ENCODE results near the gene PRKAR1B. TPM values are rescaled to one million over a fixed set of nuclear protein-coding genes. Genes with fewer than 3 reads are reported as not detected.
A peak's percentile ranks its signal among the peaks of the same experiment; 100 is the strongest.

Gene PRKAR1B
- polyA plus RNA-seq, 1 of the 3 experiments (the other 2 are of a cell fraction) = 63.7 TPM

DNA sequence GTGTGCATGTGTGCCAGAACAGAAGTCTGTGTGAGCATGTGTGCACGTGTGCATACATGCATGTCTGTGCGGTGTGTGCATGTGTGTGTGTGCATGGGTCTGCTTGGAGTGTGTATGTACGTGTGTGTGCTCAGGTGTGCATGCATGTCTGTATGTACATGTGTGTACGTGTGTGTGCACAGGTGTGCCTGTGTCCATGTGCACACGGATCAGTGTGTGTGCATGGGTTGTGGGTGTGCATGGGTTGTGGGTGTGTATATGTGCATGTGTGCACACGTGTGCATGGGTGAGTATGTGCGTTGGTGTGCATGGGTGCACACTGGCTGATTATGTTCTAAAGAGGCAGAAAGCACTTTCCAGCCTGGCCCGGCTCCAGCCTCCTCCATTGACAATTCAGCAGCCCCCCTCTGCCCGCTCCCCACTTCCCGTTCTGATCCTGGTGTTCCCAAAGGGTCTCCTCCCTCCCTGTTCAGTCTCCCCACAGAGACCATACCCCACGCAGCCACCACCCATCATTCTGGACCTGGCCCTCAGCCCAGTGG, 163.4 kb downstream of the PRKAR1B start:
- Histone ChIP-seq H3K27me3 (ENCODE audit: insufficient read depth) (no peaks in the 10 kb centered on the region), H3K36me3 (replicated peaks in 1 of 2; ENCODE audit: control insufficient read depth in 1 of 2, insufficient read depth in 2 of 2, low read length in 1 of 2) (no peaks in the 10 kb centered on the region), H3K27ac (ENCODE audit: low read depth in 2 of 2, low read length in 1 of 2) (no peak overlapping the region), H3K4me2 (no peak overlapping the region), H4K20me1 (ENCODE audit: insufficient read depth) (no peaks in the 10 kb centered on the region), H2AFZ (ENCODE audit: low read depth) (no peak overlapping the region), H3K4me1 (ENCODE audit: control insufficient read depth in 1 of 2, insufficient read depth in 2 of 2, low read depth in 1 of 2, low read length in 1 of 2) (no peaks in the 10 kb centered on the region), H3F3A (replicated peaks; ENCODE audit: insufficient read depth) (no peaks in the 10 kb centered on the region), H3K9me3 (no peaks in the 10 kb centered on the region), H3K79me2 (ENCODE audit: insufficient read depth) (no peaks in the 10 kb centered on the region), H3K4me3 (ENCODE audit: low read depth in 2 of 2, low read length in 1 of 2) (no peak overlapping the region), H3K9me2 (no peaks in the 10 kb centered on the region), H3K9ac (no peak overlapping the region)
- WGBS (ENCODE audit: low lambda C conversion rate) = 93% methylated on average over 11 of the region's 11 CpGs
- CTCF ChIA-PET = no interaction called here
- TF ChIP-seq TEAD4 (IDR thresholded peaks at IDR 0.05; ENCODE audit: borderline replicate concordance, insufficient read depth) = no peak
- no peak for TF ChIP-seq RFX5 (IDR thresholded peaks at IDR 0.05; ENCODE audit: low read length)
- TF ChIP-seq MEF2A (IDR thresholded peaks at IDR 0.05; ENCODE audit: borderline replicate concordance, low read depth) = no peak
- TF ChIP-seq POLR2AphosphoS5 (IDR thresholded peaks at IDR 0.05; ENCODE audit: low read depth, low read length) = no peak
- POLR2A ChIA-PET = no interaction called here
- no peak for DNase-seq

DNA sequence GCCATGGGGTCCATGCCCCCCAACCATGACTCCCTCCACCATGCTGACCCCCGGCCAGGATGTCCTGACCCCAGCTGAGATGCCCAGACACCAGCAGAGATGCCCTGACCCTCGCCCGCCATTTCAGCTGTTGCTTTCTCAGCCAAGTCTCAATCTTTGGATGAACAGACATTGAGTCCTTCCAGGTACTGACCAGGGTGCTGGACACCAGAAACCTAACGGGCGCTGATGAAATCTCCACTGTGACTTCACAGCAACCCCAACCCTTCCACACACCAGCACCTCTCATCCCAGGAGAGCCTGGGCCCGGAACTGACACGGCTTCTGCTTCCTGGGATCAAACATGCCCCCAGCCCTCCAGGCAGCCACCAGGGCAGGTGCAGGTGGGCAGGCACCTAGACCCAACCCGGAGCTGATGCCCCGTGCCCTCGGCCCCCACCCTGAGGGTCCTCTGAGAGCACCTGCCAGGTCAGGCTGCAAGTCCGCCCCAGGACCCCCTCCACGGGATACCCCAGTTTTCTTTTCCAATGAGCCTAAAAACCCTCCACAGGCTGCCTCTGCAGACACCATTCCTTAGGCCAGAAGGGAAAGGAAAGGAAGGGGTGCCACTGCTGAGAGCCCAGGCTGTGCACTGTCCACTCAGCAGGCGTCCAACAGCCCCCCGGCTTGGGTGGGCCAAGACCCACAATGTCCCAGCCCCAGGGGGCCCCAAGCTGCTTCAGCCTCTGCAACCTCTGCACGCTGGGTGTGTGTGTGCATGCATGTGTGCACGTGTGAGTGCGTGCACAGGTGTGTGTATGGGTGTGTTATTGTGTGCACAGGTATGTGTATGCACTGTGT, 164.1 kb downstream of the PRKAR1B start:
- H3K79me2 ChIP-seq (ENCODE audit: insufficient read depth) = no peaks in the 10 kb centered on the region
- H3K36me3 ChIP-seq (replicated peaks in 1 of 2; ENCODE audit: control insufficient read depth in 1 of 2, insufficient read depth in 2 of 2, low read length in 1 of 2) = no peaks in the 10 kb centered on the region
- ChIA-PET POLR2A (no interaction called here), CTCF (no interaction called here)
- H3K27ac ChIP-seq (ENCODE audit: low read depth in 2 of 2, low read length in 1 of 2) = no peak overlapping the region
- H4K20me1 ChIP-seq (ENCODE audit: insufficient read depth) = no peaks in the 10 kb centered on the region
- 92% methylated on average over 13 of the region's 17 CpGs for WGBS (ENCODE audit: low lambda C conversion rate)
- no peak overlapping the region for H3K4me2 ChIP-seq
- H3K4me3 ChIP-seq (ENCODE audit: low read depth in 2 of 2, low read length in 1 of 2) = no peak overlapping the region
- H3K27me3 ChIP-seq (ENCODE audit: insufficient read depth) = no peaks in the 10 kb centered on the region
- no peak for DNase-seq
- TF ChIP-seq, protein P1, sequence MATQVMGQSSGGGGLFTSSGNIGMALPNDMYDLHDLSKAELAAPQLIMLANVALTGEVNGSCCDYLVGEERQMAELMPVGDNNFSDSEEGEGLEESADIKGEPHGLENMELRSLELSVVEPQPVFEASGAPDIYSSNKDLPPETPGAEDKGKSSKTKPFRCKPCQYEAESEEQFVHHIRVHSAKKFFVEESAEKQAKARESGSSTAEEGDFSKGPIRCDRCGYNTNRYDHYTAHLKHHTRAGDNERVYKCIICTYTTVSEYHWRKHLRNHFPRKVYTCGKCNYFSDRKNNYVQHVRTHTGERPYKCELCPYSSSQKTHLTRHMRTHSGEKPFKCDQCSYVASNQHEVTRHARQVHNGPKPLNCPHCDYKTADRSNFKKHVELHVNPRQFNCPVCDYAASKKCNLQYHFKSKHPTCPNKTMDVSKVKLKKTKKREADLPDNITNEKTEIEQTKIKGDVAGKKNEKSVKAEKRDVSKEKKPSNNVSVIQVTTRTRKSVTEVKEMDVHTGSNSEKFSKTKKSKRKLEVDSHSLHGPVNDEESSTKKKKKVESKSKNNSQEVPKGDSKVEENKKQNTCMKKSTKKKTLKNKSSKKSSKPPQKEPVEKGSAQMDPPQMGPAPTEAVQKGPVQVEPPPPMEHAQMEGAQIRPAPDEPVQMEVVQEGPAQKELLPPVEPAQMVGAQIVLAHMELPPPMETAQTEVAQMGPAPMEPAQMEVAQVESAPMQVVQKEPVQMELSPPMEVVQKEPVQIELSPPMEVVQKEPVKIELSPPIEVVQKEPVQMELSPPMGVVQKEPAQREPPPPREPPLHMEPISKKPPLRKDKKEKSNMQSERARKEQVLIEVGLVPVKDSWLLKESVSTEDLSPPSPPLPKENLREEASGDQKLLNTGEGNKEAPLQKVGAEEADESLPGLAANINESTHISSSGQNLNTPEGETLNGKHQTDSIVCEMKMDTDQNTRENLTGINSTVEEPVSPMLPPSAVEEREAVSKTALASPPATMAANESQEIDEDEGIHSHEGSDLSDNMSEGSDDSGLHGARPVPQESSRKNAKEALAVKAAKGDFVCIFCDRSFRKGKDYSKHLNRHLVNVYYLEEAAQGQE (IDR thresholded peaks at IDR 0.05; ENCODE audit: low read depth, low read length) = peak; percentile 69
- no peak for TF ChIP-seq JUND (IDR thresholded peaks at IDR 0.05)
- no peaks in the 10 kb centered on the region for H3K4me1 ChIP-seq (ENCODE audit: control insufficient read depth in 1 of 2, insufficient read depth in 2 of 2, low read depth in 1 of 2, low read length in 1 of 2)
- H3K9me2 ChIP-seq = no peaks in the 10 kb centered on the region
- no peaks in the 10 kb centered on the region for H3K9me3 ChIP-seq
- no peak overlapping the region for H2AFZ ChIP-seq (ENCODE audit: low read depth)
- no peaks in the 10 kb centered on the region for H3F3A ChIP-seq (replicated peaks; ENCODE audit: insufficient read depth)
- H3K9ac ChIP-seq = no peak overlapping the region

DNA sequence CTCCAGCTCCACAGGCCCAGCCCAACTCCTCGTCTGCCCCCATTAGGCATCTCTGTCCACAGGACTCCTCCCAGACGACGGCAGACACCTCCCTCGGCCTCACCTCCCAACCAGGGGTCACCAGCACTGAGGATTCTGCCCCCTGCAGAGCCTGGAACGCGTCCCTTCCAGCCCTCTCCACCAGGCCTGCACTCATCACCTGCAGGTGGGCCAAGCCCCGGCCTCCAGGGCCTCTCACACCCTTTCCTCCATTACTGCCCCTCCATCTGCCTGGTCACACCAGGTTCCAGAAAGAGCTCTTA, 164.8 kb downstream of the PRKAR1B start:
- Histone ChIP-seq H3K4me2 (no peak overlapping the region), H3K36me3 (replicated peaks in 1 of 2; ENCODE audit: control insufficient read depth in 1 of 2, insufficient read depth in 2 of 2, low read length in 1 of 2) (no peaks in the 10 kb centered on the region), H3K4me3 (ENCODE audit: low read depth in 2 of 2, low read length in 1 of 2) (no peak overlapping the region), H3K9ac (no peak overlapping the region), H2AFZ (ENCODE audit: low read depth) (no peak overlapping the region), H3K27ac (ENCODE audit: low read depth in 2 of 2, low read length in 1 of 2) (no peak overlapping the region), H3K9me2 (no peaks in the 10 kb centered on the region), H3K4me1 (ENCODE audit: control insufficient read depth in 1 of 2, insufficient read depth in 2 of 2, low read depth in 1 of 2, low read length in 1 of 2) (no peaks in the 10 kb centered on the region), H3K27me3 (ENCODE audit: insufficient read depth) (no peaks in the 10 kb centered on the region), H4K20me1 (ENCODE audit: insufficient read depth) (no peaks in the 10 kb centered on the region), H3K9me3 (no peaks in the 10 kb centered on the region), H3K79me2 (ENCODE audit: insufficient read depth) (no peaks in the 10 kb centered on the region), H3F3A (replicated peaks; ENCODE audit: insufficient read depth) (no peaks in the 10 kb centered on the region)
- DNase-seq = no peak
- 87% methylated on average over 4 of the region's 7 CpGs for WGBS (ENCODE audit: low lambda C conversion rate)
- POLR2A ChIA-PET = no interaction called here
- CTCF ChIA-PET = no interaction called here
- TF ChIP-seq TCF12 (IDR thresholded peaks at IDR 0.05) (no peak), GABPA (IDR thresholded peaks at IDR 0.05; ENCODE audit: low read depth) (no peak), GATA2 (CRISPR knock-in tag; IDR thresholded peaks at IDR 0.05) (no peak), MXI1 (IDR thresholded peaks at IDR 0.05; ENCODE audit: low read depth, low read length) (no peak), FOXJ3 (CRISPR knock-in tag; IDR thresholded peaks at IDR 0.05) (no peak), CTCF (IDR thresholded peaks at IDR 0.05) (no peak), ELF1 (IDR thresholded peaks at IDR 0.05) (no peak), CHD2 (IDR thresholded peaks at IDR 0.05; ENCODE audit: low read length, partially characterized antibody) (no peak), FOXM1 (IDR thresholded peaks at IDR 0.05; ENCODE audit: low read depth) (no peak), EZH2phosphoT487 (IDR thresholded peaks at IDR 0.05; ENCODE audit: borderline replicate concordance, low read depth) (no peak)
- TF ChIP-seq, protein P2, sequence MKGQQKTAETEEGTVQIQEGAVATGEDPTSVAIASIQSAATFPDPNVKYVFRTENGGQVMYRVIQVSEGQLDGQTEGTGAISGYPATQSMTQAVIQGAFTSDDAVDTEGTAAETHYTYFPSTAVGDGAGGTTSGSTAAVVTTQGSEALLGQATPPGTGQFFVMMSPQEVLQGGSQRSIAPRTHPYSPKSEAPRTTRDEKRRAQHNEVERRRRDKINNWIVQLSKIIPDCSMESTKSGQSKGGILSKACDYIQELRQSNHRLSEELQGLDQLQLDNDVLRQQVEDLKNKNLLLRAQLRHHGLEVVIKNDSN (IDR thresholded peaks at IDR 0.05; ENCODE audit: borderline replicate concordance, low read depth) = no peak
